GM12801 (cell line): ENCODE measurements around the gene CEND1.

ENCODE experiments used
- TF ChIP-seq, protein P1 (sequence below): IDR thresholded peaks from one replicate; pipeline ENCODE4 v1.5.1; 2011; ENCODE audit warnings: control low read depth; ENCODE audit not compliant: insufficient read length; ENCODE audit errors: extremely low read depth

CEND1 gene

GRCh38 chr11:782264-783174 lies 7.4 kb downstream of the CEND1 start:
- TF ChIP-seq, protein P1, sequence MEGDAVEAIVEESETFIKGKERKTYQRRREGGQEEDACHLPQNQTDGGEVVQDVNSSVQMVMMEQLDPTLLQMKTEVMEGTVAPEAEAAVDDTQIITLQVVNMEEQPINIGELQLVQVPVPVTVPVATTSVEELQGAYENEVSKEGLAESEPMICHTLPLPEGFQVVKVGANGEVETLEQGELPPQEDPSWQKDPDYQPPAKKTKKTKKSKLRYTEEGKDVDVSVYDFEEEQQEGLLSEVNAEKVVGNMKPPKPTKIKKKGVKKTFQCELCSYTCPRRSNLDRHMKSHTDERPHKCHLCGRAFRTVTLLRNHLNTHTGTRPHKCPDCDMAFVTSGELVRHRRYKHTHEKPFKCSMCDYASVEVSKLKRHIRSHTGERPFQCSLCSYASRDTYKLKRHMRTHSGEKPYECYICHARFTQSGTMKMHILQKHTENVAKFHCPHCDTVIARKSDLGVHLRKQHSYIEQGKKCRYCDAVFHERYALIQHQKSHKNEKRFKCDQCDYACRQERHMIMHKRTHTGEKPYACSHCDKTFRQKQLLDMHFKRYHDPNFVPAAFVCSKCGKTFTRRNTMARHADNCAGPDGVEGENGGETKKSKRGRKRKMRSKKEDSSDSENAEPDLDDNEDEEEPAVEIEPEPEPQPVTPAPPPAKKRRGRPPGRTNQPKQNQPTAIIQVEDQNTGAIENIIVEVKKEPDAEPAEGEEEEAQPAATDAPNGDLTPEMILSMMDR: no peak

DNA sequence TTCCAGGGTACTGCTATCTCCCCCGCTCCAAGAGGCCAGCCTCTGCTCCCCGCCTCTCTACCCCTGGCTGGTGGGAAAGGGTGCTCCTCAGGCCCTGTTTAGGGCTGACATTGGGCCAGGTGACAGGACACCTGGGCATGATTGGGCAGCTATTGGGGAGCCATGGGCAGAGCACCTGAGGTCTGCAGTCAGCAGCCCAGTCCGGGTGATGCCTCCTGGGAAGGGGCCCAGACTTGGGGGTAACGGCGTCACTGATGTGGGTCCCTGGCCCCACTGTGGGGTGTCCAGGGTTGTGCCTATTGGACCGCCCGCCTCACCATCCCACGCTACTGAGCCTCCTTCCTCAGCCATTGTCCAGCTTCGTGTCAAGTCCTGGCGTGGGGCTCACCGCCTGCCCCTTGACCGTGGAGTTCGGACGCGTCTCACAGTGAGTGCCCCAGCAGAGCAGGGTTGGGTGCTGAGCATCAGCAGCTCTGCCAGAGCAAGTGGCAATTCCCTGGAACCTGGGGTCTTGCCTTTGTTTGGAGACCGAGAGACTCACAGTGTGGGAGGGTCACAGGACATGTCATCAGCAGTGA lies 9.8 kb downstream of the CEND1 start:
- TF ChIP-seq, protein P1: no peak

DNA sequence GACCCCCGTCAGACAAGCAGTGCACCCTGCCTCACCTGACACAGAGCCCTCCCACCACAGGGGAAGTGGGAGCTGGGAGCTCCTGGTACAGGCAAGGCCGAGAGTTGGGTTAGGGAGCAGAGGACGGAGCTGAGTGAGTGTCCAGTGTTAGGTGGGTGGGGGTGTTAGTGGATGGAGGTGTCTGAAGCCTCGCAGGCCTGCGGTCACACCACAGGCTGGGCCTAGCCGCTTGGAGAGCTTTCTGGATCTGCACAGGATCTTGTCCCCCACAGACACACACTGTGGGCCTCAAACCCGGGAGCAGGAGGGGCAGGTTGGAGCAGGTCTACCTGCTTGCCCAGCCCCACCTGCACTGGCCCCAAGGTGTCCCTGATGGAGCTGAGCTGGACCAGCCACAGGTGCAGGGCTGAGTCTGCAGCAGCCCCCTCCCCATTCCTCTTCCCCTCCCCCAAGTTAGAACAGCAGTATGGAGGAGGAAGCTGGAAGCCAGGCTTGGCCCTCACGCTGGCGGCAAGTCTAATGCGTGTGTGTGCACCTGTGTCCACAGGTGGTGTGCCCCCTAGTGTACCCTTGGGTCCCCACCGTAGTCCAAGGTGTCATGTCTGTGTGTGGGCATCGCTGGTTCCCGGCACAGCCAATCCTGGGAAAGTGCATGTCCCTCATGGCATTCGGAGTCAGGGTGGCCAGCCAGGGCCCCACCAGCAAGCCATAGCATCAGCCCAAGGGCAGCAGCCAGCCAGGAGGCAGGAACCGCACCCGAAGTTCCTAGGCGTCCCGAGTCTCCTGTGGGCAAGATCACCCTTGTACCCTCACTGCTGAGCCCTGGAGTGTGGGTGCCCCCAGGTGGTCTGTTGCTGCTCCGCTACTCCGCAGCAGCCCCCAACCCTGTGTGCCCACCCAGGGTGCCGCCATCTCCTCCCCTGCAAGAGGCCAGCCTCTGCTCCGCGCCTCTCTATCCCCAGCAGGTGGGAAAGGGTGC lies 10.6 kb downstream of the CEND1 start:
- TF ChIP-seq, protein P1: no peak

GRCh38 chr11:777288-778255 lies 12.3 kb downstream of the CEND1 start, which contains the start of gene GATD1:
Gene GATD1, minus strand, starts transcription at chr11:777487. Its CDS starts 25 bp downstream, at chr11:777462.
- TF ChIP-seq, protein P1: no peak

GRCh38 chr11:776561-777287 lies 13.2 kb downstream of the CEND1 start:
- TF ChIP-seq, protein P1: no peak

- TF ChIP-seq, protein P1: no peak
Observed at GRCh38 chr11:776263-776560, 13.7 kb downstream of the CEND1 start.
